Caco-2 (cell line): ENCODE measurements around the gene SSUH2. TPM values are rescaled to one million over a fixed set of nuclear protein-coding genes. Genes with fewer than 3 reads are reported as not detected.

Experiments used
- BruUV-seq: library from RNA; stranded (reverse); fragments of 400-500 nt; replicated peaks from 2 replicates; lab custom pipeline; 2021; lab: Mats Ljungman, UMichigan
- CTCF ChIA-PET: fragments of 300-600 bp; sonication (Branson Sonifier 250); formaldehyde crosslinking; loops from one replicate; lab custom pipeline; 2022; ENCODE audit warnings: antibody characterized with exemption; lab: Charles Lee
- POLR2A ChIA-PET: fragments of 300-600 bp; sonication (Branson Sonifier 250); formaldehyde crosslinking; loops from one replicate; lab custom pipeline; 2022; ENCODE audit warnings: antibody characterized with exemption; lab: Charles Lee
- DNase-seq, 2 experiments: peaks; one replicate each; pipeline versions ENCODE4 v3.0.0 to v3.0.0-alpha.2; 2020 to 2022
- H3K27me3 ChIP-seq: replicated peaks from 2 replicates; pipeline ENCODE4 v1.6.0; 2011; ENCODE audit warnings: low read length; ENCODE audit not compliant: control insufficient read depth, insufficient read depth
- H3K36me3 ChIP-seq: 2 replicates; pipeline ENCODE4 v1.5.1; 2011; ENCODE audit warnings: low read length; ENCODE audit not compliant: control insufficient read depth, insufficient read depth
- H3K4me1 ChIP-seq: fragments of 250-450 bp; sonication (Bioruptor Pico); 2 replicates; pipeline ENCODE4 v1.5.1; 2020; ENCODE audit warnings: mild to moderate bottlenecking
- H3K4me3 ChIP-seq: 2 replicates; pipeline ENCODE4 v1.5.1; 2011; ENCODE audit warnings: low read depth, mild to moderate bottlenecking, control low read depth, low read length
- H3K9me3 ChIP-seq: fragments of 250-450 bp; sonication (Bioruptor Pico); 2 replicates; pipeline ENCODE4 v1.5.1; 2020; ENCODE audit warnings: mild to moderate bottlenecking, moderate library complexity
- H3K27ac Mint-ChIP-seq: one replicate; pipeline ENCODE4 v1.8.0; 2022; ENCODE audit warnings: mixed read lengths; ENCODE audit not compliant: unreplicated experiment
- H3K27me3 Mint-ChIP-seq: one replicate; pipeline ENCODE4 v1.8.0; 2022; ENCODE audit warnings: mixed read lengths; ENCODE audit not compliant: insufficient read depth, unreplicated experiment
- H3K36me3 Mint-ChIP-seq: one replicate; pipeline ENCODE4 v1.8.0; 2022; ENCODE audit warnings: mild to moderate bottlenecking, mixed read lengths; ENCODE audit not compliant: insufficient read depth, unreplicated experiment
- H3K4me1 Mint-ChIP-seq: one replicate; pipeline ENCODE4 v1.8.0; 2022; ENCODE audit warnings: low read depth, mixed read lengths; ENCODE audit not compliant: unreplicated experiment
- H3K4me3 Mint-ChIP-seq: one replicate; pipeline ENCODE4 v1.8.0; 2022; ENCODE audit warnings: mild to moderate bottlenecking, moderate library complexity, mixed read lengths; ENCODE audit not compliant: unreplicated experiment
- H3K9me3 Mint-ChIP-seq: one replicate; pipeline ENCODE4 v1.8.0; 2022; ENCODE audit warnings: mixed read lengths; ENCODE audit not compliant: unreplicated experiment
- intact Hi-C: fragments of 100-400 bp; cut with micrococcal nuclease; formaldehyde crosslinking; loops from one replicate; pipeline ENCODE4 v1.10.0; 2022; ENCODE audit not compliant: unreplicated experiment
- total RNA-seq: library from RNA; stranded (reverse); gene quantifications from 2 replicates; pipeline ENCODE4 v1.2.3, GENCODE V29; 2022
- TF ChIP-seq, protein P1 (sequence below), 2 experiments: fragments of 200-600 bp in 1 of 2; IDR thresholded peaks; 1 replicate in 1 of 2; 2 replicates in 1 of 2; pipeline versions ENCODE4 v1.5.1 to v1.8.0; 2011 to 2022; ENCODE audit warnings: antibody characterized with exemption in 1 of 2, control low read depth in 1 of 2, inconsistent platforms in 1 of 2, low read depth in 1 of 2, low read length in 1 of 2, mild to moderate bottlenecking in 1 of 2, moderate library complexity in 1 of 2; ENCODE audit not compliant: insufficient read depth in 1 of 2, severe bottlenecking in 1 of 2, unreplicated experiment in 1 of 2

The SSUH2 gene
- total RNA-seq, 1 experiment from 2014 or later, result 9.4 TPM

DNA sequence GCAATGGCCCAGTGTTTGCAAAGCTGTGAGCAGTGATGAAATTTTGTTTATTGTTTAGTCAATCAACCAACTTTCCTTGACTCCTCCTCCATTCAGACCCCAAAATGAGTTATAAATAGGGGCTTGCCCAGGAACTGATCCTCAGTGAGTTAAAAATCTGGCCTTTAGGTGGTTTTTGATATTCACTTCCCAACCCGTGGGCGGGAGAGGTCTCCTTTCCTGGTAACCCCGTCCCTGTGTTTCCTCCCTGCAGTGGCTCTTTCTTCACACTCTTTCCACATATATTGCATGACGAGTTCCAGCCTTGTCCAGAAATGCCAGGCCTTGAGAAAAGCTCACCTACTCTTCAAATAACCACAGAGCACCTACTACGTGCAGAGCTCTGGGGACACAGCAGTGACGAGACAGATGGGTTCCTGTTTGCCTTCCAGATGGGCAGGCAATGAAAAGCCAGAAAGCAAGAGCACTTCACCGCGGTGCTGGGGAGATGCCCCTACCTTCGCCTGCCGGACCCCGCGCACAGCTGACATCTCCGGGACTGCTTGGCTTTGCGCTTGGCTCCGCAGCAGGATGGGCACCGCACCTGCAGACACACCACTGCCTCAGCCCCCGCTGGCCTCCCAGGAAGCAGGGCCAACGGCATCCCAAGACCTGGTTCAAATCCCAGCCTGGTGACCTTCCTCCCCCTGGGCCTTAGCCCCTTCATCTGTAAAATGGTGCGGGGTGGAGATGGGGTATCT, 17.2 kb downstream of the SSUH2 start:
- H3K4me1 ChIP-seq, result peaks cover 32% of the 10 kb centered on the region
- H3K27me3 ChIP-seq, result no peaks in the 10 kb centered on the region
- H3K36me3 Mint-ChIP-seq, result no peaks in the 10 kb centered on the region
- no peaks in the 10 kb centered on the region for H3K36me3 ChIP-seq
- POLR2A ChIA-PET, result no interaction called here
- DNase-seq, result no peak
- H3K4me3 Mint-ChIP-seq, result no peak overlapping the region
- H3K9me3 ChIP-seq, result 0 out of 2 replicates have a peak, but pooled peaks cover 3% of the 10 kb centered on the region
- H3K27me3 Mint-ChIP-seq, result no peaks in the 10 kb centered on the region
- H3K4me3 ChIP-seq, result no peak overlapping the region
- H3K27ac Mint-ChIP-seq, result no peak overlapping the region
- H3K9me3 Mint-ChIP-seq, result no peaks in the 10 kb centered on the region
- no peaks in the 10 kb centered on the region for H3K4me1 Mint-ChIP-seq
- CTCF ChIA-PET, result interaction anchor here (0.9 kb wide), 1 partner anchor 185 kb away, joined by 3 read pairs; no protein-coding TSS in a partner anchor
- intact Hi-C loops, result no loop called here
- BruUV-seq, result no TSS peak
- TF ChIP-seq, protein P1, sequence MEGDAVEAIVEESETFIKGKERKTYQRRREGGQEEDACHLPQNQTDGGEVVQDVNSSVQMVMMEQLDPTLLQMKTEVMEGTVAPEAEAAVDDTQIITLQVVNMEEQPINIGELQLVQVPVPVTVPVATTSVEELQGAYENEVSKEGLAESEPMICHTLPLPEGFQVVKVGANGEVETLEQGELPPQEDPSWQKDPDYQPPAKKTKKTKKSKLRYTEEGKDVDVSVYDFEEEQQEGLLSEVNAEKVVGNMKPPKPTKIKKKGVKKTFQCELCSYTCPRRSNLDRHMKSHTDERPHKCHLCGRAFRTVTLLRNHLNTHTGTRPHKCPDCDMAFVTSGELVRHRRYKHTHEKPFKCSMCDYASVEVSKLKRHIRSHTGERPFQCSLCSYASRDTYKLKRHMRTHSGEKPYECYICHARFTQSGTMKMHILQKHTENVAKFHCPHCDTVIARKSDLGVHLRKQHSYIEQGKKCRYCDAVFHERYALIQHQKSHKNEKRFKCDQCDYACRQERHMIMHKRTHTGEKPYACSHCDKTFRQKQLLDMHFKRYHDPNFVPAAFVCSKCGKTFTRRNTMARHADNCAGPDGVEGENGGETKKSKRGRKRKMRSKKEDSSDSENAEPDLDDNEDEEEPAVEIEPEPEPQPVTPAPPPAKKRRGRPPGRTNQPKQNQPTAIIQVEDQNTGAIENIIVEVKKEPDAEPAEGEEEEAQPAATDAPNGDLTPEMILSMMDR (IDR thresholded peaks at IDR 0.05; ENCODE audit: insufficient read depth in 1 of 2, low read depth in 1 of 2, low read length in 1 of 2, severe bottlenecking in 1 of 2, unreplicated experiment in 1 of 2), result no peak

DNA sequence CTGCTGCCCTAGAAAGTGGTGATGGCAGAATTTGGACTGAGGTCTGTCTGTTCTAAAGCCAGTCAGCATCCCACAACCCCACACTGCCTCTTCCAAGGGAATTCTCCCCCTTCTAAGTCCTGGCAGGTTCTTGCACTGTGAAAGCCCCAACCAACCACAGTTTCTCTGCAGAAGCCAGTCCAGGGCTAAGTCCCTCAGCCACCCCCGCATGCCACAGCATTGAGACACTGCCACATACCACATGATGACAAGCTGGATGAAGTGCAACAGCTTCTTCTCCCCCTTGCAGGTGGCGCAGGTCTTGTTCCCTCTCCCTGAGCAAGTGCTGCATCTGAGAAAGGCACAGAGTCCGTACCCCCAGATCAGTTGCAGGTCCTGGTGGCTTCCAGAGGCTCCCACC, 18.6 kb downstream of the SSUH2 start:
- Mint-ChIP-seq H3K9me3 (no peaks in the 10 kb centered on the region), H3K27ac (no peak overlapping the region), H3K36me3 (no peaks in the 10 kb centered on the region), H3K4me1 (no peaks in the 10 kb centered on the region), H3K4me3 (no peak overlapping the region), H3K27me3 (no peaks in the 10 kb centered on the region)
- Histone ChIP-seq H3K4me3 (no peak overlapping the region), H3K9me3 (0 out of 2 replicates have a peak, but pooled peaks cover 3% of the 10 kb centered on the region), H3K36me3 (no peaks in the 10 kb centered on the region), H3K27me3 (no peaks in the 10 kb centered on the region), H3K4me1 (peaks cover 18% of the 10 kb centered on the region)
- POLR2A ChIA-PET, result no interaction called here
- intact Hi-C loops, result no loop called here
- TF ChIP-seq, protein P1 (IDR thresholded peaks at IDR 0.05; ENCODE audit: insufficient read depth in 1 of 2, low read depth in 1 of 2, low read length in 1 of 2, severe bottlenecking in 1 of 2, unreplicated experiment in 1 of 2), result no peak
- DNase-seq, result no peak
- BruUV-seq, result no TSS peak
- CTCF ChIA-PET, result interaction anchor here (1.2 kb wide), 1 partner anchor 37 kb away, joined by 3 read pairs; no protein-coding TSS in a partner anchor

DNA sequence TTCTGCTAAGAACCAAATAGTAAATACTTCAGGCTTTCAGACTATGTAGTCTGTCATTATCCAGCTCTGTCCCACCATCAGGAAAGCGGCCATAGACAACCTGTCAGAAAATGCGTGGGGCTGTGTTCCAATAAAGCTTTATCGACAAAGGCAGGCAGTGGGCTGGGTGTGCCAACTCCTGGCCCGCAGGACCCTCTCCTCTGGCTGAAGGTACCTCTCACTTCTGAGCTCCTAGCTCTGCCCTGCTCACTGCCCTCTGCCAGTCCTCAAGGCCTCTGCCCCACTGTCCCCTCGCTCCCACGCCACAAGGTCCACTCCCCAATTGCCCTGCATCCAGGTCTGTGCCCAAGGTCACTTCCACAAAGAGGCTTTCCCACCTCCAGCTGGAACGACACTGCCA, 20.0 kb downstream of the SSUH2 start:
- ChIA-PET CTCF (interaction anchor here (1.2 kb wide), 1 partner anchor 39 kb away, joined by 3 read pairs; no protein-coding TSS in a partner anchor), POLR2A (no interaction called here)
- Histone ChIP-seq H3K36me3 (no peaks in the 10 kb centered on the region; the same call in 1 of the 2 replicates), H3K4me1 (peaks cover 12% of the 10 kb centered on the region; the same call in 1 of the 2 replicates), H3K4me3 (no peak overlapping the region), H3K9me3 (0 out of 2 replicates have a peak, but pooled peaks cover 3% of the 10 kb centered on the region), H3K27me3 (no peaks in the 10 kb centered on the region)
- Mint-ChIP-seq H3K9me3 (peaks cover 3% of the 10 kb centered on the region), H3K4me1 (peaks cover under 1% of the 10 kb centered on the region), H3K27ac (no peak overlapping the region), H3K27me3 (no peaks in the 10 kb centered on the region), H3K4me3 (no peak overlapping the region), H3K36me3 (no peaks in the 10 kb centered on the region)
- TF ChIP-seq, protein P1 (IDR thresholded peaks at IDR 0.05; ENCODE audit: insufficient read depth in 1 of 2, low read depth in 1 of 2, low read length in 1 of 2, severe bottlenecking in 1 of 2, unreplicated experiment in 1 of 2), result no peak
- no peak for DNase-seq
- BruUV-seq, result no TSS peak
- intact Hi-C loops, result loop anchor here (5.0 kb wide), 1 partner anchor 38 kb away; no protein-coding TSS in a partner anchor
